ENCODE measurements around the gene DYNLT1.
"Not testable (repeated sequence)": the region's sequence is repeated elsewhere in the genome, so short reads cannot be mapped to it uniquely, and the experiment has no call there.

Gene DYNLT1

DNA sequence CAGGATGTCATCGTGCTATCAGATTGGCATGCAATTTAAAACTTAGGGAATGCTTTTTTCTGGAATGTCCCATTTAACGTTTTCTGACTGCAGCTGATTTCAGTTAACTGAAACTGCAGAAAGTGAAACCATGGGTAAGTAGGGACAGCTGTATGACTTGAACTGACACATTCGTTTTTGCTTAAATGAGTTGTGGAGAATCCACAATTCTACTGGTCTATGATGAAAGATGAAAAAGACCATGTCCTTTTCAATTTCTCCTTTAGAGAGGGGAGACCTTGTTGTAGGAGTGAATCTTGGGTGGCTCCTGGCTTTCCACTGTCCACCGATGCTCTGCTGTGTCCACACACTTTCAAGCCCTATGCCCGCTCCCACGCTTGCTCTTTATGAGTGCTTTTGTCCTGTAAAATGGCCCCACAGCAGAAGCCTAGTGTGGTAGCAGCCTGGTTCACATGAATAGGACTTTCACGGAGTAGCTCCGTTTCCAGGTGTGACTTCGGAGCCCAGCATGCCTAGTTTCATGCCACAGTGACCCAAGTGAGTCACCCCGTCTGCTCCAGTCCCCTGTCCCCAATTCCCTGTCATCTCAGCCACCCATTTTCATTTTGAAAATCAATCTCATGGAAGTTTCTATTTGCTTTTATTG, 21.9 kb downstream of the DYNLT1 start:
- no peak for DNase-seq (ENCODE audit: low read depth in 2 of 2)

DNA sequence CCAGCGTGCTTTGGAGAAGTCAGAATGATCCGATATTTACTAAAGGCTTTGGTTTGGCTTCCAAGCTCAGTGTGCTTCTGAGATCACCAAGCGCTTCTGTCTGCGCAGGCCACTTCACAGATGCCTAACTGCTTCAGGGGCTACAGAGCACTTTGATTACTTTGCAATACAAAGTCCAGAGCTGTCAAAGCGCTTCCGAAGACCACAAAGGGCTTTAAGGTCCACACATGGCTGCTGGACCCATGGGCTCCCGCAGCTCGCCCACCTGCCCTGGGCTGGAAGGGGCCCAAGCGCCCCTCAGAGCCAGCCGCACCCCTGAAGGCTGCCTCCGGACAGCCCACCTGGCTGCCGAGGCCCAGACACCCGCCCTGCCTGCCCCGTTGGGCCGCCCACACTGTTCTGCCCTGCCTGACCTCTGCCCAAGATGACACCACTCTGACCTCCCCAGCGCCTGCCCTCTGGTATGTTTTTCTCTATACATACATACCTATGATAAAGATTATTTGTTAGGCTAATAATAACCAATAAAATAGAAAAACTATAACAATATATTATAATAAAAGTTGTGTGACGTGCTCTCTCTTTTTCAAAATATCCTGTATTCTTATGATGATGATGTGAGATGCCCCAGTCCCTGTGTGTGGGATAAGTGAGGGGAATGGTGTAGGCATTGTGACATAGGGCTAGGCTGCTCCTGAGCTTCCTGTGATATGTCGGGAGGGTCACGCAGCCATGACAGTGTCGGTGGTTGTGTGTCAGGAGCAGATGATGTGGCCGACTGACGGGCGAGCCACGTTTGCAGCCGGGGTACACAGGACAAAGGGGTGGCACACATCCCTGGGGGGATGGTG, 22.6 kb downstream of the DYNLT1 start:
- DNase-seq (ENCODE audit: low read depth in 2 of 2) = no peak

GRCh38 chr6:158620963-158621693, 23.4 kb downstream of the DYNLT1 start:
- no peak for DNase-seq (ENCODE audit: low read depth in 2 of 2)

DNA sequence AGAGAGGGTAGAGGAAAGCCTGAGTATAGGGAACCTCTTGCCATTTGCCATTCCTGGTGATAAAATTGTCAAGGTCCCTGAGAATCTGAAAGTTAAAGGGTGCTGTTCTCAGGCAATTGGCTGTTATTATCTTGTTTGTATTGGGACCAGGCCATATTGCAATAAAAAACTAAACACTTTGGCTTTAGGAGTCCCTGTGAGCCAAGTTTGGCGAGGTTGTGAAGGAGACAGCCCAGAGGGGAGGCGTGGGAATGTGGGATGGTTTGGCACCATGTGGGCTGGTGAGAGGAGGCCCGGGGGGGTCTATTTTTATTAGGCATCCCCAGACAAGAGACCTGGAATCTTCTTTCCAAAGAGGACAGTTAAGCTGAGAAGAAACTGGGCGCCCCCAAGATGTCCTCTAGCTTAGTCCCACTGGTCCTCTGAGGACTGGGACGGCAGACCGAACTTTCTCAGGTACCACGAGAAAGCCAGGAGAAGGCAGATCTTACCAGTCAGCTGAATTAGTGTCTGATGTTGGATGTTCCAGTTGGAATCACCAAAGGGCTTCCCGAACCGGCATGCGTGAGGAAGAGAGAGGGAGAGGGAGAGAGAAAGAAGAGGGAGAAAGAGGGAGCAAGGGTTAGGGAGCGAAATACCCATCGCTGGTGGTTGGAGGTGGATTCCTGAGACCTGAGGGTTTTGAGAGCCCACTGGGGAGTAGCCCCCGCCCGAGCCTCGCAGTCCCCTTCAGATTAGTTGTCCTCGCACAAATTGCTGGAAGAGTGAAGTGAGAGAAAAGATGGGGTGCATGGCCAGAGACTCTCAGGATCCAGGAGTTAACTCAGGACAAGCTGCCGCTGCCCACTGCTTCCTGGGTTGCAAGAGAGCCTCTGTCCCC, 24.4 kb downstream of the DYNLT1 start:
- DNase-seq (ENCODE audit: low read depth in 2 of 2) = no peak

- not testable (repeated sequence) for DNase-seq (ENCODE audit: low read depth in 2 of 2)
Observed at GRCh38 chr6:158618289-158618688, 26.3 kb downstream of the DYNLT1 start.

DNA sequence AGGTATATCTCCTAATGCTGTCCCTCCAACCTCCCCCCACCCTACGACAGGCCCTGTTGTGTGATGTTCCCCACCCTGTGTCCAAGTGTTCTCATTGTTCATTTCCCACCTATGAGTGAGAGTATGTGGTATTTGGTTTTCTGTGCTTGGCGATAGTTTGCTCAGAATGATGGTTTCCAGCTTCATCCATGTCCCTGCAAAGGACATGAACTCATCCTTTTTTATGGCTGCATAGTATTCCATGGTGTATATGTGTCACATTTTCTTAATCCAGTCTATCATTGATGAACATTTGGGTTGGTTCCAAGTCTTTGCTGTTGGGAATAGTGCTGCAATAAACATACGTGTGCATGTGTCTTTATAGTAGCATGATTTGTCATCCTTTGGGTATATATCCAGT, 29.9 kb downstream of the DYNLT1 start:
- DNase-seq (ENCODE audit: low read depth in 2 of 2) = not testable (repeated sequence)

GRCh38 chr6:158611541-158612370, 32.8 kb downstream of the DYNLT1 start:
- DNase-seq (ENCODE audit: low read depth in 2 of 2) = no peak

GRCh38 chr6:158611039-158611438, 33.5 kb downstream of the DYNLT1 start:
- DNase-seq (ENCODE audit: low read depth in 2 of 2) = no peak

- DNase-seq (ENCODE audit: low read depth in 2 of 2) = no peak
Observed at GRCh38 chr6:158610319-158610968, 34.1 kb downstream of the DYNLT1 start.

DNA sequence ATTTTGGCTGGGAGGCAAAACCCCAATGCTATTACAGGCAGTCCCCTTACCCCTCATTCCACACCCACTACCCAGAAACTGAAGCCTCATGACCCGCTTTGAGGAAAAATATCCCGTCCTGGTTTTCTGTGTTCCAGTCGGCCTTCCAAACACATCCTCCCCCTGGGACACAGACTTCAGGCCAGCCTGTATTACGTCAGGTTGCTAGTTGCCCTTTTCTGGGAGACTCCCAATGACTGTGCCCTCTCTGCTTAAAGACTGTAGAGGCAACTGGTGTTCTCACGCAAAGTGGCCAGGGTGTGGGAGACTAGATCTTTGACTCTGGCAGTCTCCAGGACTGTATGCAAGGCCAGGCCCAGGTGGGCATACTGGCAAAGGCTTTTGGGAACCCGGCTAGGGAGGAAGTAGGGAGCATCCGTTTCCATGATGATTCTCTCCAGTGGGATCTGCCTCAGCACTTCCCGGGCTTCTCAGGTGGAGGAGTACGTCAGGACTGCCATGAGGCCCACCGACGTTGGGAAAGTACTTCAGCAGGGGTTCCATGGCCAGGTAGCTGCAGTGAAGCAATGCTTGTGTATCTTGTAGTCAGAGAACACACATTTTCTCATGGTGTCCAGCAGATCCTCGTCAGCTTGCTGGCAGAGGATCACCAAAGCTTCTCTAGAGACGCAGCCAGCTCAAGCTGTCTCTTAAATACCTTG, 34.9 kb downstream of the DYNLT1 start:
- DNase-seq (ENCODE audit: low read depth in 2 of 2) = no peak

DNA sequence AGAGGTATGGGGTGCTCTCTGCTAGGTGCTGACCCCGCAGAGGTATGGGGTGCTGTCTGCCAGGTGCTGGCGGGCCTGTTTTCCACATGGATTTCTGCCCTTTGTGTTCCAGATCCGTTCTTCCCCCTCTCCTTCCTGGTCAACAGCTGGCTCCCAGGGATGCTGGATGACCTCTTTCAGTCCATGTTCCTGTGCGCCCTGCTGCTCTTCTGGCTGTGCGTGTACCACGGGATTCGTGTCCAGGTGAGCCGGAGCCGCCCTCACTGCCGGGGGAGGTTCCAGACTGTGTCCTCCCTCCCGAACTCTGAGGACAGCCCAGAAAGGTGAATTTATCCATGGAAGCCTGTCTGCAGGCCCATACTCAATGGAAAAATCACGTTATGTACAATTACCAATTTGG, 36.3 kb downstream of the DYNLT1 start:
- DNase-seq (ENCODE audit: low read depth in 2 of 2) = no peak

GRCh38 chr6:158607411-158608170, 37.0 kb downstream of the DYNLT1 start:
- DNase-seq (ENCODE audit: low read depth in 2 of 2) = no peak

GRCh38 chr6:158606935-158607334, 37.6 kb downstream of the DYNLT1 start:
- DNase-seq (ENCODE audit: low read depth in 2 of 2) = no peak

GRCh38 chr6:158606011-158606410, 38.5 kb downstream of the DYNLT1 start:
- DNase-seq (ENCODE audit: low read depth in 2 of 2) = not testable (repeated sequence)

GRCh38 chr6:158605266-158605878, 39.2 kb downstream of the DYNLT1 start:
- DNase-seq (ENCODE audit: low read depth in 2 of 2) = peak; percentile 44

DNA sequence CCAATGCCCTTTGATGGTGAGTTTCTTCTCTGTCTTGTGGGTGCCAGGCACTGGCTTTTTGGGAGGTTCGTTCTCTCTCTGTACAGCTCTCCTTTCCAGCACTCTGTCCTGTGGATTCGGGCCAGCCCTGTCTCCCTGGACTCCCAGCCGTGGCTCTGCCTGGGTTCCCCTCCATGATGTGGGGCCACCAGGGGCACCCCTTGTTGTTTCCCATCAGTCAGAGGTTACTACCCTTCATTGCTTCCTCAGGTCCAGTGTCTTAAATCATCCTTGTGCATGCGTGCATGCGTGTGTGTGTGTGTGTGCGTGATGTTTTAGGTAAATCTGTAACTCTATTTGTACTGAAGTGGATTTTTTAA, 40.5 kb downstream of the DYNLT1 start:
- no peak for DNase-seq (ENCODE audit: low read depth in 2 of 2)

DNA sequence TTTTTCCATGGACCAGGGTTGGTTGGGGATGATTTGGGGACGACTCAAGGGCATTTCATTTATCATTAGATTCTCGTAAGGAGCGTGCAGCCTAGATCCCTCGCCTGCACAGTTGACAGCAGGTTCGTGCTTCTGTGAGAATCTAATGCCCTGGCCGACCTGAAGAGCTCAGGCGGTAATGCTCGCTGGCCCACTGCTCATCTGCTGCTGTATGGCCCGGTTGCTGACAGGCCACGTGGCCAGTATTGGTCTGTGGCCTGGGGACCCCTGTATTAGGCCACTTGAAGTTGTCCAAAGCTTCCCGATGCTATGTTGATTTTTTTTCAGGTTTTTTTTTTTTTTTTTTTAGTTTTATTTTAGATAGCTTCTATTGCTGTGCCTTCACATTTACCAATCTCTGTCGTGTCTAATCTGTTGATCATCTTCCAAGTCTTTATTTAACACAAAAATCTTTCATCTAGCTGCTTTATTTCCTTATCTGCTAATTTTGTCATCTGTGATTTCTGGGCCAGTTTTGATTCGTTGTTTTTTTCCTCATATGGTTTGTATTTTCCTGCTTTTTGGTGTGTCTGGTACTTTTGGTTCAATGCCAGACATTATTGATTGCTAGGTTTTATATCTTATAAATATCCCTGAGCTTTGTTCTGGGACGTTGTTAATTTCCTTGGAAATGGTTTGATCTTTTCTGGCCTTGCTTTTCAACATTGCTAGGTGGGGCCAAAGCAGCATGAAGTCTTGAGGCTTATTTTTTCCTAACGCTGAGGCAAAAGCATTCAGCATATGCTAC, 41.1 kb downstream of the DYNLT1 start:
- DNase-seq (ENCODE audit: low read depth in 2 of 2) = no peak

DNA sequence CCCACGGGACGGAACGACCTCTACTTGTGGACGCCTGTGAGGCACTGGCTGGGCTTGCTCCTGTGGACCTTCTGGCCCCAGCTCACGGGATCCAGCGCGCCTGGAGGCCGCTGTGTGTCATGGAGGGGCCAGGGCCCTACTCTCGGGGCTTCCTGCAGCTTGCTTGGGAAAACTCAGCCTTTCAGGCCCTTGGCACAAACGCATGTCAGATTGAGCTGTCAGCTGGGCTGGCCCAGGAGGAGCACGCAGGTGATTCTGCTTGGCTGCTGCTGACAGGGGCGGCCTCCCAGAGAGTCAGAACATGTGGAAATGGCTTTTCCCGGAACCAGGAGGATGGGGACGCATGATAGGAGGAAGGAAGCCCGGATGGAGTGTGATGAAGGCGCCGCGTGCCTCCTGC, 44.9 kb downstream of the DYNLT1 start:
- no peak for DNase-seq (ENCODE audit: low read depth in 2 of 2)

All from stimulated activated CD4-positive, alpha-beta T cell treated with anti-CD3 and anti-CD28 coated beads, Interleukin-4, amount 100 ng/mL, for 48 hours (primary cell).